ENCODE results near the gene NQO2.
A peak's percentile ranks its signal among the peaks of the same experiment; 100 is the strongest.
"Not testable (repeated sequence)": the region's sequence is repeated elsewhere in the genome, so short reads cannot be mapped to it uniquely, and the experiment has no call there.

NQO2 gene

GRCh38 chr6:2989332-2990247 lies 10.1 kb upstream of the NQO2 start:
- H3K4me1 ChIP-seq (ENCODE audit: control insufficient read depth, insufficient read depth, low read length), result peaks cover 18% of the 10 kb centered on the region
- H3K36me3 ChIP-seq (ENCODE audit: control insufficient read depth in 2 of 2, insufficient read depth in 2 of 2, low read length in 2 of 2), result no peaks in the 10 kb centered on the region
- peak overlapping the region; percentile 89 to 99 for H3K9ac ChIP-seq (ENCODE audit: low read length in 2 of 2)
- peak overlapping the region; percentile 99 for H3K27ac ChIP-seq (ENCODE audit: low read length)
- H3K4me3 ChIP-seq (ENCODE audit: low read length in 2 of 2), result peak overlapping the region; percentile 81 to 91
- H3K9me3 ChIP-seq (ENCODE audit: control insufficient read depth in 2 of 2, low read length in 2 of 2), result no peaks in the 10 kb centered on the region
- H3K27me3 ChIP-seq (ENCODE audit: control insufficient read depth in 1 of 2, insufficient read depth in 2 of 2, low read length in 2 of 2), result no peaks in the 10 kb centered on the region

GRCh38 chr6:2990248-2990931 lies 9.3 kb upstream of the NQO2 start:
- Histone ChIP-seq H3K36me3 (ENCODE audit: control insufficient read depth in 2 of 2, insufficient read depth in 2 of 2, low read length in 2 of 2) (no peaks in the 10 kb centered on the region), H3K9ac (ENCODE audit: low read length in 2 of 2) (peak overlapping the region; percentile 89 to 99), H3K4me3 (ENCODE audit: low read length in 2 of 2) (peak overlapping the region; percentile 81 to 91)

GRCh38 chr6:2990932-2991506 lies 8.7 kb upstream of the NQO2 start:
- no peaks in the 10 kb centered on the region for H3K27me3 ChIP-seq (ENCODE audit: control insufficient read depth in 1 of 2, insufficient read depth in 2 of 2, low read length in 2 of 2)
- H3K27ac ChIP-seq (ENCODE audit: low read length), result peak overlapping the region; percentile 99
- no peaks in the 10 kb centered on the region for H3K9me3 ChIP-seq (ENCODE audit: control insufficient read depth in 2 of 2, low read length in 2 of 2)
- H3K4me1 ChIP-seq (ENCODE audit: control insufficient read depth, insufficient read depth, low read length), result peaks cover 18% of the 10 kb centered on the region
- peak overlapping the region; percentile 81 to 91 for H3K4me3 ChIP-seq (ENCODE audit: low read length in 2 of 2)
- H3K9ac ChIP-seq (ENCODE audit: low read length in 2 of 2), result peak overlapping the region; percentile 89 to 99
- H3K36me3 ChIP-seq (ENCODE audit: control insufficient read depth in 2 of 2, insufficient read depth in 2 of 2, low read length in 2 of 2), result no peaks in the 10 kb centered on the region

More at GRCh38 chr6:2990248-2990931, 9.3 kb upstream of the NQO2 start:
- Histone ChIP-seq H3K9me3 (ENCODE audit: control insufficient read depth in 2 of 2, low read length in 2 of 2) (no peaks in the 10 kb centered on the region), H3K27me3 (ENCODE audit: control insufficient read depth in 1 of 2, insufficient read depth in 2 of 2, low read length in 2 of 2) (no peaks in the 10 kb centered on the region), H3K4me1 (ENCODE audit: control insufficient read depth, insufficient read depth, low read length) (peaks cover 18% of the 10 kb centered on the region), H3K27ac (ENCODE audit: low read length) (peak overlapping the region; percentile 99)

GRCh38 chr6:2992330-2992979 lies 7.2 kb upstream of the NQO2 start:
- Histone ChIP-seq H3K9me3 (ENCODE audit: control insufficient read depth in 2 of 2, low read length in 2 of 2) (no peaks in the 10 kb centered on the region), H3K4me3 (ENCODE audit: low read length in 2 of 2) (no peak overlapping the region), H3K27ac (ENCODE audit: low read length) (peak overlapping the region; percentile 50), H3K36me3 (ENCODE audit: control insufficient read depth in 2 of 2, insufficient read depth in 2 of 2, low read length in 2 of 2) (no peaks in the 10 kb centered on the region), H3K27me3 (ENCODE audit: control insufficient read depth in 1 of 2, insufficient read depth in 2 of 2, low read length in 2 of 2) (no peaks in the 10 kb centered on the region), H3K4me1 (ENCODE audit: control insufficient read depth, insufficient read depth, low read length) (peaks cover 12% of the 10 kb centered on the region), H3K9ac (ENCODE audit: low read length in 2 of 2) (no peak overlapping the region)

- Histone ChIP-seq H3K9me3 (ENCODE audit: control insufficient read depth in 2 of 2, low read length in 2 of 2) (no peaks in the 10 kb centered on the region), H3K4me1 (ENCODE audit: control insufficient read depth, insufficient read depth, low read length) (peaks cover 10% of the 10 kb centered on the region), H3K27ac (ENCODE audit: low read length) (no peak overlapping the region), H3K36me3 (ENCODE audit: control insufficient read depth in 2 of 2, insufficient read depth in 2 of 2, low read length in 2 of 2) (no peaks in the 10 kb centered on the region), H3K4me3 (ENCODE audit: low read length in 2 of 2) (no peak overlapping the region), H3K27me3 (ENCODE audit: control insufficient read depth in 1 of 2, insufficient read depth in 2 of 2, low read length in 2 of 2) (no peaks in the 10 kb centered on the region), H3K9ac (ENCODE audit: low read length in 2 of 2) (no peak overlapping the region)
Measured at GRCh38 chr6:2993755-2994317, 5.9 kb upstream of the NQO2 start.

GRCh38 chr6:2998249-2998997 lies 1.3 kb upstream of the NQO2 start:
- not testable (repeated sequence) for H3K36me3 ChIP-seq (ENCODE audit: control insufficient read depth in 2 of 2, insufficient read depth in 2 of 2, low read length in 2 of 2); H3K27me3 ChIP-seq (ENCODE audit: control insufficient read depth in 1 of 2, insufficient read depth in 2 of 2, low read length in 2 of 2); H3K9me3 ChIP-seq (ENCODE audit: control insufficient read depth in 2 of 2, low read length in 2 of 2)
- peak overlapping the region; percentile 53 for H3K27ac ChIP-seq (ENCODE audit: low read length)
- H3K4me3 ChIP-seq (ENCODE audit: low read length in 2 of 2), result peak overlapping the region; percentile 67 to 80
- peaks cover 17% of the 10 kb centered on the region for H3K4me1 ChIP-seq (ENCODE audit: control insufficient read depth, insufficient read depth, low read length)
- peak overlapping the region; percentile 60 to 65 for H3K9ac ChIP-seq (ENCODE audit: low read length in 2 of 2)

GRCh38 chr6:2998998-2999617 lies 586 bp upstream of the NQO2 start:
- no peaks in the 10 kb centered on the region for H3K9me3 ChIP-seq (ENCODE audit: control insufficient read depth in 2 of 2, low read length in 2 of 2)
- peaks cover 17% of the 10 kb centered on the region for H3K4me1 ChIP-seq (ENCODE audit: control insufficient read depth, insufficient read depth, low read length)
- peak overlapping the region; percentile 67 to 80 for H3K4me3 ChIP-seq (ENCODE audit: low read length in 2 of 2)
- H3K27me3 ChIP-seq (ENCODE audit: control insufficient read depth in 1 of 2, insufficient read depth in 2 of 2, low read length in 2 of 2), result no peaks in the 10 kb centered on the region
- peak overlapping the region; percentile 53 for H3K27ac ChIP-seq (ENCODE audit: low read length)
- peak overlapping the region; percentile 60 to 65 for H3K9ac ChIP-seq (ENCODE audit: low read length in 2 of 2)
- H3K36me3 ChIP-seq (ENCODE audit: control insufficient read depth in 2 of 2, insufficient read depth in 2 of 2, low read length in 2 of 2), result peaks cover 0 to under 1% of the 10 kb centered on the region in 2 donors

GRCh38 chr6:3001146-3001772 lies 1.6 kb downstream of the NQO2 start:
- H3K4me1 ChIP-seq (ENCODE audit: control insufficient read depth, insufficient read depth, low read length), result peaks cover 17% of the 10 kb centered on the region
- no peaks in the 10 kb centered on the region for H3K9me3 ChIP-seq (ENCODE audit: control insufficient read depth in 2 of 2, low read length in 2 of 2)
- no peak overlapping the region for H3K27ac ChIP-seq (ENCODE audit: low read length)
- no peak overlapping the region for H3K4me3 ChIP-seq (ENCODE audit: low read length in 2 of 2)
- peaks cover 6 to 7% of the 10 kb centered on the region in 2 donors for H3K36me3 ChIP-seq (ENCODE audit: control insufficient read depth in 2 of 2, insufficient read depth in 2 of 2, low read length in 2 of 2)
- no peaks in the 10 kb centered on the region for H3K27me3 ChIP-seq (ENCODE audit: control insufficient read depth in 1 of 2, insufficient read depth in 2 of 2, low read length in 2 of 2)
- no peak overlapping the region for H3K9ac ChIP-seq (ENCODE audit: low read length in 2 of 2)

- Histone ChIP-seq H3K9ac (ENCODE audit: low read length in 2 of 2) (no peak overlapping the region), H3K36me3 (ENCODE audit: control insufficient read depth in 2 of 2, insufficient read depth in 2 of 2, low read length in 2 of 2) (peaks cover 6 to 8% of the 10 kb centered on the region in 2 donors), H3K4me3 (ENCODE audit: low read length in 2 of 2) (no peak overlapping the region), H3K9me3 (ENCODE audit: control insufficient read depth in 2 of 2, low read length in 2 of 2) (no peaks in the 10 kb centered on the region), H3K27ac (ENCODE audit: low read length) (no peak overlapping the region), H3K27me3 (ENCODE audit: control insufficient read depth in 1 of 2, insufficient read depth in 2 of 2, low read length in 2 of 2) (no peaks in the 10 kb centered on the region), H3K4me1 (ENCODE audit: control insufficient read depth, insufficient read depth, low read length) (peaks cover 17% of the 10 kb centered on the region)
Measured at GRCh38 chr6:3001773-3002293, 2.1 kb downstream of the NQO2 start.

All from stomach smooth muscle (tissue), 2 donors.